Peyer's patch (tissue), 4 donors: ENCODE data around the gene OTUD5.

Source experiments
- CTCF ChIP-seq, 6 experiments: fragments of 450-650 bp in 4 of 6; fragments of 200-600 bp in 2 of 6; sonication (generic) in 1 of 6; IDR thresholded peaks; one replicate each; pipeline ENCODE4 v1.5.1; 2017 to 2019; ENCODE audit warnings: antibody characterized with exemption in 6 of 6, mild to moderate bottlenecking in 3 of 6, moderate library complexity in 1 of 6
- POLR2A ChIP-seq, 2 donors: fragments of 450-650 bp; IDR thresholded peaks; one replicate each; pipeline ENCODE4 v1.5.1; 2017; ENCODE audit warnings: antibody characterized with exemption in 2 of 2, mild to moderate bottlenecking in 2 of 2, moderate library complexity in 2 of 2

- TF ChIP-seq CTCF (IDR thresholded peaks at IDR 0.05) (no peak), POLR2A (IDR thresholded peaks at IDR 0.05) (no peak)
Measured at GRCh38 chrX:48927736-48928382, 29.5 kb downstream of the OTUD5 start.
